GM18907 (cell line): ENCODE data around the gene C2orf80.
A peak's percentile ranks its signal among the peaks of the same experiment; 100 is the strongest.
"Not testable (repeated sequence)": the region's sequence is repeated elsewhere in the genome, so short reads cannot be mapped to it uniquely, and the experiment has no call there.

Experiments
- ATAC-seq: cut with Tn5 transposase; IDR thresholded peaks from one replicate; pipeline ENCODE4 v1.9.1; 2021; ENCODE audit warnings: mild to moderate bottlenecking, moderate library complexity; ENCODE audit not compliant: unreplicated experiment

C2orf80 gene

GRCh38 chr2:208182835-208183234 is 7.0 kb downstream of the C2orf80 start:
- ATAC-seq, result no peak

- no peak for ATAC-seq
These were observed 10.7 kb downstream of the C2orf80 start for GRCh38 chr2:208179028-208179609.

- ATAC-seq, result no peak
These were observed 14.0 kb downstream of the C2orf80 start for GRCh38 chr2:208175840-208176153.

- peak; percentile 98 for ATAC-seq
These were observed 14.6 kb downstream of the C2orf80 start for GRCh38 chr2:208175069-208175839.

GRCh38 chr2:208174144-208174543 is 15.7 kb downstream of the C2orf80 start:
- no peak for ATAC-seq

GRCh38 chr2:208172125-208172524 is 17.7 kb downstream of the C2orf80 start:
- ATAC-seq, result no peak

GRCh38 chr2:208164951-208165755 is 24.7 kb downstream of the C2orf80 start:
- ATAC-seq, result no peak

GRCh38 chr2:208163489-208163888 is 26.3 kb downstream of the C2orf80 start, which contains the start of gene CRYGA:
Gene CRYGA, minus strand, starts transcription at chr2:208163589. Its CDS starts 33 bp downstream, at chr2:208163556.
- ATAC-seq, result no peak

GRCh38 chr2:208156439-208156838 is 33.4 kb downstream of the C2orf80 start:
- no peak for ATAC-seq

GRCh38 chr2:208153156-208153555 is 36.7 kb downstream of the C2orf80 start:
- ATAC-seq, result no peak

- ATAC-seq, result no peak
These were observed 38.9 kb downstream of the C2orf80 start for GRCh38 chr2:208150956-208151355.

- ATAC-seq, result no peak
These were observed 39.7 kb downstream of the C2orf80 start for GRCh38 chr2:208150094-208150493.

GRCh38 chr2:208148803-208149202 is 41.0 kb downstream of the C2orf80 start:
- no peak for ATAC-seq

GRCh38 chr2:208147759-208148158 is 42.1 kb downstream of the C2orf80 start:
- no peak for ATAC-seq

GRCh38 chr2:208147008-208147407 is 42.8 kb downstream of the C2orf80 start:
- ATAC-seq, result no peak

- no peak for ATAC-seq
These were observed 43.8 kb downstream of the C2orf80 start, which contains the start of gene CRYGB for GRCh38 chr2:208146006-208146405. Gene CRYGB, minus strand, starts transcription at chr2:208146158. Its CDS starts 38 bp downstream, at chr2:208146120.

- no peak for ATAC-seq
These were observed 46.7 kb downstream of the C2orf80 start for GRCh38 chr2:208142925-208143799.

GRCh38 chr2:208142240-208142924 is 47.4 kb downstream of the C2orf80 start:
- no peak for ATAC-seq

- no peak for ATAC-seq
These were observed 50.4 kb downstream of the C2orf80 start for GRCh38 chr2:208139447-208139846.

GRCh38 chr2:208138334-208138733 is 51.5 kb downstream of the C2orf80 start:
- ATAC-seq, result not testable (repeated sequence)
